ENCODE results near the gene UHMK1. TPM values are rescaled to one million over a fixed set of nuclear protein-coding genes. Genes with fewer than 3 reads are reported as not detected.

The UHMK1 gene
- total RNA-seq, 1 experiment from 2014 or later, result 92.7 TPM

DNA sequence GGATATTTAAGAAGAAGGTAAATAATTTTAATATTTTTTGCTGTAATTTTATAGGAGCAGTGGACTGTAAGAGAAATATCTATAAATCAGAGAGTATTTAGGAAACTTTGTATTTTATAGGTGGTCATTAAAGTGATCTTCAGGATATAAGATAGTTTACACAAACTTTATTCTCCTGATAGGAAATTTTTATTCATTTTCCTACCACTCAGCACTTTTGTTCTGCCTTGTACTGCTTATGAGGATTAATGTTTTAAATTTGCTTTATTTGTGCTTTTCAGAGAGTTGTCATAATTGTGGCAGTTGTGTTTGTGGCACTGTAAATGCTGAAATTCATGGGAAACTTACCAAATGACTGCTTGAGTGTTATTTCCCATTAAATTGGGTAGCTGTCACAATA, 29.7 kb downstream of the UHMK1 start:
- no peak for DNase-seq (ENCODE audit: low read depth)

DNA sequence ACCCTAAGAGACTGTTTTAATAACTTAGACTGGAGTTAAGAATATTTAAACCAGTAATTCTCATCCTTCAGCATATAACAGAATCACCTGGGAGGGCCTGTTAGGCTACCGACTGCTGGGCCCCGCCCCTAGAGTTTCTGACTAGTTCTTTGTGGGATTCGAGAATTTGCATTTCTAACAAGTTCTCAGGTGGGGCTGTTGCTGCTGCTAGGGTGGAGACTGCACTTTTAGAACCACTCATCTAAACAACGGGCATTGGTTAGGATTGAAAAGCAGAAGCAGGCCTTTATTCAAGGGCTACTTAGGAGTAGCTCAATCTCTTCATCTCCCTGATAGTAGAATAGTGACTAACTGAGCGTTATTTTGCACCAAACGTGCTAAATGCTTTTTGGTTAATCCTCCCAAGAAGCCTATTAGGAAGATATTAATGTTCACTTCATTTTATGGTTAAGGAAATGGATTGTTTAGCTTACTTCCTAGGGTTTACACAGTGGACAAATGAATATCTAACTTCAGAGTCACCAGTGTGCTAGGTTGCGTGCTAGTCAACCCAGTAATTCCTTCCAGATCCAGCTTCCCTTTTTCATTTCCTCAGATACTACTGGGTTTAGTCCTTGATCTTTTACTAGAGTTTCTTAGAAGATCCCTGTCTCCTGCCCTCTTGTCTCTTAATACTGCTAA, 32.8 kb downstream of the UHMK1 start:
- no peak for DNase-seq (ENCODE audit: low read depth)

DNA sequence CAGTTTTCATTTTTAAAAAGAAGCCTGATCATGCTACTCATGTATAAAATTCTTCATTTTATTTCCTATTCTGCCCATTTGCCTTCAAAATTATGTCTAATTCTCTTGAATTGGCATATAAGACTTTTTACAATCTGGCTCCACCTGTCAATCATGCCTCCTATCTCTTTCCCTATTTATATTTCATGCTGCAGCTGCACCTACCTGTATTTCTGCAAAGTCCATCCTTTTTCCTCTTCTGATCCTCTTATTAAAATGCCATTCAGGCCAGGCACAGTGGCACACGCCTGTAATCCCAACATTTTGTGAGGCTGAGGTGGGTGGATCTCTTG, 33.3 kb downstream of the UHMK1 start:
- no peak for DNase-seq (ENCODE audit: low read depth)

DNA sequence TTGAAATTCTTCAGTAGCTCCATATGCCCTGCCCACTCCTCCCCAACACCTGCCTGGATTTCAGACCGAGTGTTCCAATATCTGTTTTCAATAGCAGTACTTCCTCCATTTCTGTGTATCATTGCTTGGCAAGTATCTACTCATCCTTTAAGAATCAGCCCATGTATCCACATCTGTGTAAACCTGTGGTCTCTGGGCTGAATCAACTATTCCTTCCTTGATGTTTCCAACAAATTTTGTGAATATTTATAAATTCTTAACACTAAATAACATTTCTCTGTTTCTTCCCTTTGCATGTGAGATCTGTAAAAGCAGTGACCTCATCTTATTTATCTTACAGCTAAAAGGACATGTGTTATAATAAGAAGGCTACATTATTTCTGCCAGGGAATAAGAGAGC, 37.9 kb downstream of the UHMK1 start:
- no peak for DNase-seq (ENCODE audit: low read depth)

DNA sequence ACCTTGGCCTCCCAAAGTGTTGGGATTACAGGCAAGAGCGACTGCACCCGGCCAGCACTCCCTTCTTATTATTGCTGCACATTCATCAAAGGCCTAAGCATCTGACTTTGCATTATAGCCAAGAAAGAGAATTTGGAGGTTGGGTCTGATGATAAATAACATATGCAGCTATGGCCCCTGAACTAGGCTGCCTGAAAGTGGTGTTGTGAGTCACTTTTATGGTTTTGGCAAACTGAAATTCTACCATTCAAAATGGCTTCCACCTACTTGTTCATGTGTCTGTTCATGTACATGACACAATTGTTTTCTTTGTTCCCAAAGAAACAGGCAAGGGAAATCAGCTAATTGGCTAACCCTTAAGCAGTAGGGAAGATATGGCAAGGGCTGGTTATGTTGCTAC, 38.9 kb downstream of the UHMK1 start:
- DNase-seq (ENCODE audit: low read depth), result peak; percentile 50

DNA sequence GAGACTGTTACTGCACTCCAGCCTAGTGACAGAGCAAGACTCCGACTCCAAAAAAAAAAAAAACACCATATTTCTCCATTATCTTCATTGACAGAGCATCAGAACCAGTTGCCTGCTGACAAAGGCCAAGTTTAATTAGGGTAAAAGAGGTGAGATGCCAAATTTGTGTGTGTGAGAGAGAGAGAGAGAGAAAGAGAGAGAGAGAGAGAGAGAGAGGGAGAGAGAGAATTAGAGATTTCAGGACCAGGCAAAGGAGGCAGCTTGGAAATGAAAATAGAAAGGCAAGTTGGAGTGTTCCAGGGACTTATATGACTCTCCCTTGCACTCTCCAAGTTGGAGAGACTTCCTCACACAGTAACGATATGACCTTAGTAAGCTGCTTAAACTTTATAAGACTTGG, 39.6 kb downstream of the UHMK1 start:
- DNase-seq (ENCODE audit: low read depth), result no peak

DNA sequence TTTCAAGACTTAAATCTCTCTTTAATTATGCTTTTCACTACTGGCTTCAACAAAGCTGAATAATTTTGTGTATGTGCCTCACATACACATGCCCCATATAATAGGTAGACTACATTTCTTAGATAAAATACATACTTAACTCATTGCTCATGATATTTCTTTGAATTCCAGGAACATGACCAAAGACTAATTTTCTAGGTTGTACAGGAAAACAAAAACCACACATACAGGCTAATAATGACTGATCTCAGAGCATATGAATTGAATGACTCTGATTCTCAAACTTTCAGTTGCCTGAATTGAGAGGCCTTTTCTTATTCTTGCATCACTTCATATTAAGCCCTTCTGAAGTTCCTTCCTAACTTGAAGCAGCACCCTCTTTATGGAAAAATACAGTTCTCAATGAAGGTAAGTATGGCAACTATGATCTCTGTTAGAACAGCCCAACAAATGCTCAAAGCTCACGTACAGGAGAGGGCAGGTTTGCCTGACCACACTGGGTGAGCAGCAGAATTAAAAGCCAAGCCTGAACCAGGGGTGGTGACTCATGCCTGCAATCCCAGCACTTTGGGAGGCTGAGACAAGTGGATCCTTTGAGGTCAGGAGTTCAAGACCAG, 41.3 kb downstream of the UHMK1 start:
- DNase-seq (ENCODE audit: low read depth), result peak; percentile 87

DNA sequence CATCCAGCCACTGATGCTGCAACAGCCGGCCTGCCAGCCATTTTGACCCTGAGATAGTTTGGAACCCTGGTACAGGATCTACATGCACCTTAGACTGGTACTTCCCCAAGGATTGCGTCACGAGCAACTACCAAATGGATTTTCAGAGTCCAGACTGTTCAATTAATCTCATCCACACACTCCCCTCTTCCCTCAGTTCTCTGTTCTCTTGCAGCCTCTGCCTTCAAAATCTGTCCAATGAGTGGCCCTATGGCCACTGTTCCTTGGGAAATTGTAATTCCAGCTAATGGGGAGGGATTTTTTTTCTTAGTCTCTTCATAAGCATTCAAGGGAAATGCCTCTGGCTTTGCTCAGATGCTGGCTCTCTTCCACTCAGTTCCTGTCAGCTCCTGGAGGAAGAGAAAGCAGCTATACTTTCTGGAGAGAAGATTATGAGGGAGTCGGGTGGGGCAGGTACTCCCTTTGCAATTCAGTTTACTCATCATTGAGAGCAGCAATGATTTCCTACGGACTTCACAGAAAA, 44.1 kb downstream of the UHMK1 start:
- peak; percentile 90 for DNase-seq (ENCODE audit: low read depth)

DNA sequence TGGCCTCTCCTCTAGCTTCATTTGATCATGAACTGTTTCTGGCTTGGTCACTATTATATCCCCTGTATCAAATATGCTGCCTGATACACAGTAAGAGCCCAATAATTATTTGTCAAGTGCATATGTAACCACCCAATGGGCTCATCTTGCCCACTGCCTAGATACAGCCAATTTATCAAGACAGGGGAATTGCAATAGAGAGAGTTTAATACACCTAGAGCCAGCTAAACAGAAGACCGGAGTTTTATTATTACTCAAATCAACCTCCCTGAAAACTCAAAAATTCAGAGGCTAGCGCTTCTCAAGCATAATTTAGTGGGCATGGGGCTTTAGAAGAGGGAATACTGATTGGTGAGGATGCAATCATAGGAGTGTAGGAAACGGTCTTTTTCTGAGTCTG, 45.6 kb downstream of the UHMK1 start:
- no peak for DNase-seq (ENCODE audit: low read depth)

DNA sequence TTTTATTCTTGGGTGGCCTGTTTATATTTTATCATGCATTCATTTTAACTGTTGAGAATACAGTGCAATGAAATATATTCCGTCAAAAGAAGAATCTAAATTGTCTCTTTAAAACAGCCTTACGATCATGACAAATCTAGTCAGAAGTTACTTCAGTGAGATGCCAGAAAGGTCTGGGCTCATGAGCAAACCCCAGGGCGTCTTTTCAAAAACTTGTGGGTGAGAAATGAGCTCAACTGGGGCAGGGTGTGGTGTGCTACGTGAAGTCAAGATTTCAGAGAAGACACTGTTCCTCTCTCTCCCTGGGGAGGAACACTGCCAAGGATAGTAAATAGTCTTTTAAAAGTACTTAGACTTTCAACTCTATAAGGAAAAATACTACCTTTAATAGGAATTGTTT, 50.6 kb downstream of the UHMK1 start:
- DNase-seq (ENCODE audit: low read depth), result no peak

DNA sequence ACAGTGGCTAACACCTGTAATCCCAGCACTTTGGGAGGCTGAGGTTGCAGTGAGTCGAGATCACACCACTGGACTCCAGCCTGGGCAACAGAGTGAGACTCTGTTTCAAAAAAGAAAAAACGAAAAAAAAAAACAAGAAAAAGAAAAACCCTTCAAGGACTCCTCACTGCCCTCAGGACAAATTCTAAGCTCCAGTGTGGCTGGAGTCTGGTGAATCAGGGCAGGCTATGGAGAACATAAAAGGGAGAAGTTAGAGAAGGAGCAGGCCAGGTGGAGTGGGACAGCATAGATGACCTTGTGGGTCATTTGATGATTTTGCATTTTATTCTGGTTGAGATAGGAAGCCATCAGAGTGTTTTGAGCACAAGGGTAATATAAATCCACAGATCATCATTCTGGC, 51.4 kb downstream of the UHMK1 start:
- no peak for DNase-seq (ENCODE audit: low read depth)

DNA sequence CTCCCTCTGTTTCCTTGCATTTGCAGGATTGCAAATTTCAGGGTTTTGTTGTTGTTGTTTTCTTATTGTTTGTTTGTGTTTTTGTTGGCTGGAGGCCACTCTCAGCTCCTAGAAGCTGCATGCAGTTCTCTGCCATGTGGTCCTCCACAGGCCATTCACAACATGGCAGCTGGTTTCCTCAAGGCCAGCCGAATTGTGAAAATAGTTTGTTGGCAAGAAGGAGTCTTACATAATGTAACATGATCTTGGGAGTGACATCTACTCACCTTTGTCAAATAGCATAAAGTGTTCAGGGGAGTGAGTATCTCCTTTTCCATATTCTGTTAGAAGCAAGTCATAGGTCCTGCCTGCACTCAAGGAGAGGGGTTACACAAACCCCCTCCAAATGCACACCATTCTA, 53.3 kb downstream of the UHMK1 start:
- DNase-seq (ENCODE audit: low read depth), result no peak

DNA sequence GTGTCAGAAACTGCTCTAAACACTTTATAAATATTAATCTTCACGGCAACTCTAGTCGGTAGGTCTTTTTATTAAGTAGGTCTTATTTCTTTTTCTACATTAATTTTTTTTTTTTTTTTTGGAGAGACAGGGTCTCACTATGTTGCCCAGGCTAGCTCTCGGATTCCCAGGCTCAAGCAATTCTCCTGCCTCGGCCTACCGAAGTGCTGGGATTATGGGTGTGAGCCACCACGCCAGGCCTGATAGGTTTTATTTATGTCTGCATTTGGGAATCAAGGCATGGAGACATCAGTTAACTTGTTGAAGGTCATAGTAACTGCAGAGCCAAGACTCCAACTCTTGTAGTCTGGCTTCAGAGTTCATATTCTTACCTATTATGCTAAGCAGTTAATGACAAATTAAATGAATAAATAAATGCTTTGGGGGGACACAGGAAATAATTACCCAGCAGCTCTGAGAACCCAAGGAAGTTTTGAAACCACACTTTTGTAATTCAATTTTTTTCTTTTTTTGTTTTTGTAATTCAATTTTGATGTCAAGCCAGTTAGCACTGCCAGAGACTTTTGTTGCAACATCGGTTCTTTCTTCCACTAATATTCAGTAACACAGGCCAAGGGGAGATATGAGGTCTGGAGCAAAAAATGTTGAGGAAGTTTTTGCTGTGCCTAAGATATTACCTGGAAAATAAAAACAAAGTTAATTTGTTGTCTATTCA, 54.5 kb downstream of the UHMK1 start:
- no peak for DNase-seq (ENCODE audit: low read depth)

DNA sequence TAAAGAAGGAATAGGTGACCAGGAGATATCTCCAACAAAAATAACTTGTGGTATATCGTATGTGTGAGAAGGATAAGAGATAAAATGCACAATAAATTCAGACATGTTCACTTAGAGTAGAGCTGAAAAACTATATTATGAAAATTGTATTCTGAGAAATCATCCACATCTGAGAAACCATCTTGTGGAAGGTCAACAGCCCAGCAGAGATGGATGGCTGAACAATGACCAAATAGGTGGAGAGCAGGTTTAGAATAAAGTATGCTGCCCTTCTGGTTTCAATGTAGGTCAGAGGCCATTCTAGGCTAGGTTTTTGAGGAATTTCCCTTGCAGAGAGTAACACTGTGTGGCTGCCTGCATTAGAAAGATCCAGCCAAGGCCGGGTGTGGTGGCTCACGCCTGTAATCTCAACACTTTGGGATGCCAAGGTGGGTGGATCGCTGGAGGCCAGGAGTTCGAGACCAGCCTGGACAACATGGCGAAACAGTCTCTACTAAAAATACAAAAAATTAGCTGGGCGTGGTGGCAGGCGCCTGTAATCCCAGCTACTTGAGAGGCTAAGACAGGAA, 55.1 kb downstream of the UHMK1 start:
- DNase-seq (ENCODE audit: low read depth), result no peak

DNA sequence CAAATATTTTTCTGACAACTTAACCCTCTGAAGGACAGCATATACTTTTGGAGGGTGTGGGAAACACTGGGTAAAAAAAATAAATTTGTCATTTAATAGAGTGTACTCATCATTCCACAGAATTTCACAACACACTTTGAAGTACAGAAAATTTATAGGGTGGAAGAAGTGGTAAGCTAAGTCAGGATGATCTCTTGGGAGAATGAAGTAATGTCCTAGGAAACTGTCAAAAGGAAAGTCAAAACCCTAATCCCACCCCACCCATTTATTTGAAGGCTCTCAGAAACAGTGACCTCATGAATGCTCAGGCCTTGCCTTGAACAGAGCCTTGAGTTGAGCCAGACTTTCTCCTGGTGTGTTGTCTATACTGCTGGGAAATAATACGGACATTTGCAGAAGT, 56.6 kb downstream of the UHMK1 start:
- no peak for DNase-seq (ENCODE audit: low read depth)

DNA sequence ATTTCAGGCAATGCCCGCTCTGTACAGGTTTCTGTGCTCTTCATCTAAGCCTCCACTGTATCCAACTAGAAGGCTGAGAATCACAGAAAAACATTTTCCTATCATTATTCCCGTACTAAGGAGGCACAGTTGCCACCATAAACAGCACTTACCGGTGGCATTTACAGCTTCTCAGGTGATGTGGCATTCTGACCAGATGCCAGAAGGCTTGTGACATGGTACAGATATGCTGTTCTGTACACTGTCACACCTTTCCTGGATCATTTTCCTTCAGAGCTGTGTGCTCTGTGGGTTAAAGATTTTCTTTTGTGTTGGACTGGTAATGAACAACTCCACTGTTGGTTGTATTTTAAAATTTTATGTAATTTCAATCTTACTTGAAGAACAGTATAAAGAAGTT, 59.9 kb downstream of the UHMK1 start:
- DNase-seq (ENCODE audit: low read depth), result no peak

DNA sequence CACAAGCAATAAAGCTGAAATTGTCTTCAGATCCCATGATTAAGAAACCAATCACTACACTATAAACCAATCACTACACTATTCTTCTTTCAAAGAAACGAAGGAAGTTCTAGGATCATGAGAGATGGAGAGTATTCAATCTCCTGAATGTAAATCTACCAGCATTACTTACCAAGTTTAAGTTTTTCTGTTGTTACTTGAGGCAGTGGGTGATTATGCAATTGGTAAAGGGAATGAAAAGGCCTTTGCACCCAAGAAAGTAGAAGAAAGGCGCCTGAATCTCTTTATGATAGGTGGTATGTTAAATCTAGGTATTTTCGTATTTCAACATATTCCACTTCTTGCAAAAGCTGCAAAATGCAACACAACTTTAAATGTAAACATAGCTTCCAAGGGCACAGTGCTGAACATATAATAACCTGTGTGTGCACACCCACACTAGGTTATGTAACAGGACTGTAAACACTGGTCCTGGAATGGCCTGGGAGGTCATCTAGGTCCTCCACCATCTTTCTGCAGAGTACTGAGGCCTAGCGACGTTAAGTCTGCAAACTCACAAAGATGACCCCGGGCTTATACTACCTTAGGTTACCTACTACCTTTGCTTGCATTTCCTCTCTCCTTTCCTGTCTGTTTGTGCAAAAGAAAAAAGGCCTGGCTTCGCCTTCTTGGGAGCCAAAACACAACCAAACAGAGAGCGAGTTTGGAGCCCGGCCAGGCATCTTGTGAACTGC, 62.9 kb downstream of the UHMK1 start:
- DNase-seq (ENCODE audit: low read depth), result no peak

DNA sequence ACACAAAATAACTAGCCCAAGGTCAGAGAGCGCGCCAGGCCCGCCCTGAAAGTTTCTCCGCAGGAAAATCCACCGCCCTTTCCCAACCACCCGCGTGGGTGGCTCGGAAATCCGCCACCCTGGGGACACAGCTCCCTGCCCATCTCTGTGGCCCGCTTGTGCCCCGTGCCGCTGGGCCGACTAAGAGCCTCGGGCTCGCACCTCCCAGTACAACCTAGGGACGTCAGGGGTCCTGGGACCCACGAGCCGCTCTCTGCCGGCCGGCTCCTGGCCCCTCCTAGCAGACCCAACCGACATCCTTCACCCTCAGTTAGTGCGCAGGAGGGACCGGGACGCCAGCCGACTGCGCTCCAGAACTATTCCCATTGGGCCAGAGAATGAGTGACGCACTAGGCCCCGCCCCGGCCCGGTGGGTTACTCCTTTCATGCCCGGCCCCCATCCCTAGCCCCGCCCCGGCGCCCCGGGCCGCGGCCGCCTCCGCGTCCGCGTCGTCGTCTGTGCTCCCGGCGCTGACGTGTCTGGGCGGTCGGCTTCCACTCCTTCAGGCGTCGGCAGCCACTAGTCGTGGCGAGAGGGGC, 63.5 kb downstream of the UHMK1 start:
- peak; percentile 99 for DNase-seq (ENCODE audit: low read depth)

DNA sequence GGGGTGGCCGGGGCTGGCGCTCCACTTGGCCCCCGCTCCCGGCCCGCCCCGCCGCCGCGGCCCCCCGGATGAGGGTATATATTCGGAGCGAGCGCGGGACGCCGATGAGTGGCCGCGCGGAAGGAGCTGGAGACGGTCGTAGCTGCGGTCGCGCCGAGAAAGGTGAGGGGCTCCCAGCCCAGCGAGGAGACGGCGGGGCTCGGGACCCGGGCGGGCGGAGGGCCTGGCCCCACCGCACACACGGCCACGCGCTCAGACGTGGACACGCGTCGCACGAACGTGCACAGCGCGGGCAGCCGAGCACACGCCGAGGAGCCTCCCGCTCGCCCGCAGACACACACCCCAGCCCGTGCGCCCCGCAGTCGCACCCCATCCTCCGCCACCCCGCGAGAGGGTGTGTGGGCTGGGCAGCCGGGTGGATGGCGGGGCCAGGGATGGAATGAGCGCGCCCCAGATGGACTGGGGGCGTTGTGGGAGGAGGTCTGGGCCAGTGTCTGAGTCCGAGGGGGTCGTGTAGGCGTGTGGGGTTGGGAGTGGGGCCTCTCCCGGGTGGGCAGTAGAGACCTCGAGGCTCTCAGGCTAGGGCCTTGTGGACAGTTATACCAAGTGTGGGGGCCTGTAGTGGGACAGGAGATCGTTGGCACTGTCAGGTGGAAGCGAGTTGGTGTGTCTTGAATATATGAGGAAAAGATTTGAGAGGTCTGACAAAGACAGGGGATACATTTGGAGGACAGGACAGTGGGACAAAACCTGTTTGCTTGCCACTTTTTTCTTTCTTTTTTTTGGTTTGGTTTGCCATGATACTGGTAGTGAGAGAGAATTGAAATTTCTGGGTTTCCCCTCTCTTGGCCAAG, 64.2 kb downstream of the UHMK1 start, which contains the start of gene UAP1:
Gene UAP1 (plus strand): TSS at position 107 of the 854 bp plus-strand sequence. CDS start 4,347 bp downstream, outside the sequence.
- DNase-seq (ENCODE audit: low read depth), result peak; percentile 33

DNA sequence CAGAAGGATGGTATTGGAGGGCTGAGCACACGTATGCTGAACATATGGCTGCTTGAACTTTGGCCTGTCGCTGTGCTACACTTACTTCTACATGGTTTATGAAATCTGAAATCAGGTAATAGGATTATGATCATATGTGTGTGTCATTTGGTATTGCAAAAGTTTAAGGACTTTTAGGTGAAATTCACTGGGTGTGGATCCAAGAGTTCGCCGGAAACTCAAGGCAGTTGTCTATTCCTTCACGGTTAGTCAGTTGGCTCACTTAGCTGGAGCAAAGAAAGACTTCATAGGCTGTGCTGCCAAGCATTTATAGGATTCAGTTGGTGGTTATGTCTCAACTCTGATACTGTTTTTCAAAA, 64.8 kb downstream of the UHMK1 start:
- peak; percentile 44 for DNase-seq (ENCODE audit: low read depth)

DNA sequence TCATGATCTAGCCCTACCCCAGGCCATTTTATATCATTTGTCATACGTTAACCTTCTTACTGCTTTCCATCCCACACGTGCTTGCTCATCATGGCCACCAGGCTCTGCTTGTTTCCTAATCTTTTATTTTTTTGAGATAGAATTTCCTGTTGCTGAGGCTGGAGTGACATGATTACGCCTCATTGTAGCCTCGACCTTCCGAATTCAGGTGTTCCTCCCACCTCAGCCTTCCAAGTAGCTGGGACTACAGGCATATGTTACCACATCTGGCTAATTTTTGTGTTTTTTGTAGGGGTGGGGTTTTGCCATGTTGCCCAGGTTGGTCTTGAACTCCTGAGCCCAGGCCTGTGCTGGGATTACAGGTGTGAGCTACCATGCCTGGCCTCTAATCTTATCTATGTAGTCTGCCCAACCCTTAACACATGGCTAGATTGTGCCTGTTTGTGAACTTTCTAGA, 67.2 kb downstream of the UHMK1 start:
- DNase-seq (ENCODE audit: low read depth), result peak; percentile 23

All from Daoy (cell line).